Stomach (tissue), 4 donors: ENCODE results near the gene CCSER1.

Source experiments
- CTCF ChIP-seq, 7 experiments: fragments of 450-650 bp in 4 of 7; fragments of 200-600 bp in 3 of 7; sonication (generic) in 3 of 7; IDR thresholded peaks; one replicate each; pipeline ENCODE4 v1.5.1; 2016 to 2019; ENCODE audit warnings: antibody characterized with exemption in 7 of 7, control low read depth in 2 of 7, mild to moderate bottlenecking in 1 of 7
- POLR2A ChIP-seq, 4 donors: fragments of 450-650 bp; IDR thresholded peaks; one replicate each; pipeline ENCODE4 v1.6.1; 2016; ENCODE audit warnings: antibody characterized with exemption in 4 of 4, control low read depth in 2 of 4, mild to moderate bottlenecking in 1 of 4, moderate library complexity in 1 of 4
- POLR2AphosphoS5 ChIP-seq, 3 donors: sonication (generic); formaldehyde crosslinking; IDR thresholded peaks; one replicate each; pipeline ENCODE4 v1.6.1; 2016; ENCODE audit warnings: antibody characterized with exemption in 3 of 3

GRCh38 chr4:90727938-90728337 is 600.7 kb downstream of the CCSER1 start:
- TF ChIP-seq CTCF (IDR thresholded peaks at IDR 0.05) (no peak), POLR2AphosphoS5 (IDR thresholded peaks at IDR 0.05) (no peak), POLR2A (IDR thresholded peaks at IDR 0.05) (no peak)
